Anterior cingulate cortex (tissue), 58 donors: ENCODE data around the gene SCNN1G.
A peak's percentile ranks its signal among the peaks of the same experiment; 100 is the strongest.
"Not testable (repeated sequence)": the region's sequence is repeated elsewhere in the genome, so short reads cannot be mapped to it uniquely, and the experiment has no call there.

Experiments
- DNase-seq, 58 donors: peaks; one replicate each; lab custom pipeline; 2025; lab: John Stamatoyannopoulos, UW

The SCNN1G gene

GRCh38 chr16:23182679-23183542, at the start of gene SCNN1G:
SCNN1G (plus strand) TSS chr16:23182745; CDS start chr16:23186272, 3,527 bp downstream.
- peak in 1 of 58 donors; percentile 37 for DNase-seq

GRCh38 chr16:23132775-23133463, 49.6 kb upstream of the SCNN1G start:
- peak in 8 of 58 donors; percentile 10 to 32 (median 20) for DNase-seq

- DNase-seq = peak in 1 of 58 donors; percentile 14
Observed at GRCh38 chr16:23134274-23134673, 48.3 kb upstream of the SCNN1G start.

- no peak for DNase-seq
Observed at GRCh38 chr16:23137256-23137655, 45.3 kb upstream of the SCNN1G start.

GRCh38 chr16:23137818-23138217, 44.7 kb upstream of the SCNN1G start:
- no peak for DNase-seq

- no peak for DNase-seq
Observed at GRCh38 chr16:23140107-23140506, 42.4 kb upstream of the SCNN1G start.

- DNase-seq = no peak
Observed at GRCh38 chr16:23141033-23141432, 41.5 kb upstream of the SCNN1G start.

GRCh38 chr16:23141500-23141899, 41.0 kb upstream of the SCNN1G start:
- DNase-seq = no peak

GRCh38 chr16:23141959-23142740, 40.4 kb upstream of the SCNN1G start:
- DNase-seq = no peak

- no peak for DNase-seq
Observed at GRCh38 chr16:23143391-23143790, 39.2 kb upstream of the SCNN1G start.

GRCh38 chr16:23144393-23144792, 38.2 kb upstream of the SCNN1G start:
- not testable (repeated sequence) for DNase-seq

- peak in 1 of 58 donors; percentile 21 for DNase-seq
Observed at GRCh38 chr16:23145186-23145585, 37.4 kb upstream of the SCNN1G start.

GRCh38 chr16:23145608-23146007, 36.9 kb upstream of the SCNN1G start:
- no peak for DNase-seq

GRCh38 chr16:23146877-23147601, 35.5 kb upstream of the SCNN1G start:
- DNase-seq = no peak

GRCh38 chr16:23147666-23148065, 34.9 kb upstream of the SCNN1G start:
- DNase-seq = no peak

- DNase-seq = no peak
Observed at GRCh38 chr16:23148166-23148512, 34.4 kb upstream of the SCNN1G start.

GRCh38 chr16:23148513-23149266, 33.9 kb upstream of the SCNN1G start:
- peak in 36 of 58 donors; percentile 13 to 77 (median 39) for DNase-seq

GRCh38 chr16:23149267-23149992, 33.1 kb upstream of the SCNN1G start, which contains the start of gene USP31:
USP31 (minus strand) TSS chr16:23149452; CDS start chr16:23149270, 182 bp downstream.
- peak; percentile 48 to 97 (median 93) for DNase-seq

GRCh38 chr16:23149993-23150364, 32.6 kb upstream of the SCNN1G start:
- no peak for DNase-seq
